HCT116 (cell line): ENCODE data around the gene CCR2. TPM values are rescaled to one million over a fixed set of nuclear protein-coding genes. Genes with fewer than 3 reads are reported as not detected.
A peak's percentile ranks its signal among the peaks of the same experiment; 100 is the strongest.

ENCODE experiments used
- ATAC-seq: fragments of 200-7000 bp; cut with Tn5 transposase; 2 replicates; pipeline ENCODE4 v1.9.1; 2020; ENCODE audit warnings: mild to moderate bottlenecking, moderate library complexity
- BruUV-seq: library from RNA; stranded (reverse); fragments of 400-500 nt; replicated peaks from 2 replicates; lab custom pipeline; 2021; lab: Mats Ljungman, UMichigan
- CTCF ChIA-PET: fragments of 300-600 bp; sonication (Branson Sonifier 250); formaldehyde crosslinking; loops from one replicate; lab custom pipeline; 2021; ENCODE audit warnings: antibody characterized with exemption; lab: Charles Lee
- POLR2A ChIA-PET: fragments of 300-600, 350-600 bp; sonication (Branson Sonifier 250); formaldehyde crosslinking; loops from one replicate; lab custom pipeline; 2021; ENCODE audit warnings: antibody characterized with exemption; lab: Charles Lee
- RAD21 ChIA-PET, 2 experiments: fragments of 300-600 bp; sonication (Branson Sonifier 250); formaldehyde crosslinking; loops; one replicate each; lab custom pipeline; 2023; ENCODE audit warnings: low total read pairs in 2 of 2; ENCODE audit not compliant: uncharacterized antibody in 2 of 2, unreplicated experiment in 2 of 2, low non-redundant PET in 1 of 2; lab: Charles Lee
- DNase-seq: peaks from one replicate; pipeline ENCODE4 v3.0.0-alpha.2; 2010; ENCODE audit warnings: low read depth, low spot score
- H2AFZ ChIP-seq: fragments of 200-600 bp; shearing (Covaris generic), sonication (generic); 2 replicates; pipeline ENCODE4 v1.6.1; 2017; ENCODE audit warnings: low read depth, mixed run types, mixed read lengths, antibody characterized with exemption, low read length; ENCODE audit not compliant: poor library complexity, severe bottlenecking
- H3K27ac ChIP-seq: 2 replicates; pipeline ENCODE4 v1.5.1; 2012; ENCODE audit warnings: low read depth, low read length
- H3K27me3 ChIP-seq: fragments of 200-600 bp; sonication (generic); 2 replicates; pipeline ENCODE4 v1.6.1; 2016; ENCODE audit warnings: mixed run types, low read length, mixed read lengths; ENCODE audit not compliant: insufficient read depth
- H3K36me3 ChIP-seq, 2 experiments: fragments of 200-500 bp in 1 of 2; fragments of 200-600 bp in 1 of 2; sonication (Bioruptor generic) in 1 of 2; sonication (generic) in 1 of 2; 2 replicates each; pipeline versions ENCODE4 v1.5.1 to v1.6.1; 2014 to 2016; ENCODE audit warnings: low read length in 2 of 2, inconsistent platforms in 1 of 2, mixed read lengths in 1 of 2, mixed run types in 1 of 2; ENCODE audit not compliant: insufficient read depth in 2 of 2, control insufficient read depth in 1 of 2
- H3K4me1 ChIP-seq, 2 experiments: fragments of 200-600 bp in 1 of 2; sonication (generic) in 1 of 2; 2 replicates each; pipeline versions ENCODE4 v1.5.1 to v1.6.1; 2012 to 2017; ENCODE audit warnings: low read length in 2 of 2, inconsistent platforms in 1 of 2, mild to moderate bottlenecking in 1 of 2, mixed read lengths in 1 of 2, mixed run types in 1 of 2, moderate library complexity in 1 of 2; ENCODE audit not compliant: insufficient read depth in 2 of 2, control insufficient read depth in 1 of 2
- H3K4me2 ChIP-seq: fragments of 200-600 bp; sonication (generic); 2 replicates; pipeline ENCODE4 v1.6.1; 2017; ENCODE audit warnings: mixed run types, low read length, mixed read lengths
- H3K4me3 ChIP-seq, 2 experiments: fragments of 200-600 bp in 1 of 2; sonication (generic) in 1 of 2; replicated peaks in 1 of 2; 2 replicates each; pipeline ENCODE4 v1.5.1; 2011 to 2016; ENCODE audit warnings: low read length in 2 of 2, control low read depth in 1 of 2, low read depth in 1 of 2, mild to moderate bottlenecking in 1 of 2, mixed read lengths in 1 of 2, mixed run types in 1 of 2
- H3K79me2 ChIP-seq: fragments of 200-600 bp; sonication (generic); 2 replicates; pipeline ENCODE4 v1.6.1; 2017; ENCODE audit warnings: mild to moderate bottlenecking, mixed run types, low read length, moderate library complexity, mixed read lengths; ENCODE audit not compliant: insufficient read depth
- H3K9ac ChIP-seq: fragments of 200-600 bp; sonication (generic); 2 replicates; pipeline ENCODE4 v1.6.1; 2016; ENCODE audit warnings: low read length, mixed read lengths
- H3K9me2 ChIP-seq: fragments of 200-600 bp; sonication (generic), shearing (Covaris generic); 2 replicates; pipeline ENCODE4 v1.6.1; 2017; ENCODE audit warnings: mixed run types, mild to moderate bottlenecking, moderate library complexity; ENCODE audit not compliant: insufficient read depth
- H3K9me3 ChIP-seq, 2 experiments: fragments of 200-500 bp in 1 of 2; fragments of 200-600 bp in 1 of 2; sonication (Bioruptor generic) in 1 of 2; sonication (generic) in 1 of 2; 2 replicates each; pipeline ENCODE4 v1.6.1; 2014 to 2017; ENCODE audit warnings: low read length in 2 of 2, mixed read lengths in 2 of 2, inconsistent platforms in 1 of 2, low read depth in 1 of 2, mild to moderate bottlenecking in 1 of 2, mixed run types in 1 of 2, moderate library complexity in 1 of 2; ENCODE audit not compliant: control insufficient read depth in 1 of 2, insufficient read depth in 1 of 2
- H4K20me1 ChIP-seq: fragments of 200-600 bp; sonication (generic), shearing (Covaris generic); 2 replicates; pipeline ENCODE4 v1.6.1; 2017; ENCODE audit warnings: mixed run types, mild to moderate bottlenecking, moderate library complexity; ENCODE audit not compliant: insufficient read depth
- ATF3 ChIP-seq: IDR thresholded peaks from 2 replicates; pipeline ENCODE4 v1.6.1; 2012
- CTCF ChIP-seq, 3 experiments: fragments of 200-600 bp in 1 of 3; sonication (generic) in 1 of 3; IDR thresholded peaks in 2 of 3; conservative IDR thresholded peaks in 1 of 3; 2 replicates each; pipeline ENCODE4 v1.5.1; 2012 to 2017; ENCODE audit warnings: low read depth in 2 of 3, low read length in 2 of 3, antibody characterized with exemption in 1 of 3, borderline replicate concordance in 1 of 3, control low read depth in 1 of 3, mild to moderate bottlenecking in 1 of 3, mixed read lengths in 1 of 3, mixed run types in 1 of 3, moderate library complexity in 1 of 3; ENCODE audit not compliant: insufficient read depth in 1 of 3
- RAD21 ChIP-seq: IDR thresholded peaks from 2 replicates; pipeline ENCODE4 v1.6.1; 2012; ENCODE audit warnings: low read depth, mild to moderate bottlenecking
- TCF7L2 ChIP-seq: IDR thresholded peaks from 2 replicates; pipeline ENCODE4 v1.7.0; 2011; ENCODE audit warnings: borderline replicate concordance, inconsistent platforms; ENCODE audit not compliant: insufficient read depth, insufficient read length; ENCODE audit errors: extremely low read depth
- intact Hi-C: fragments of 100-400 bp; cut with micrococcal nuclease; formaldehyde crosslinking; loops from 2 replicates; pipeline ENCODE4 v1.10.0; 2022
- total RNA-seq: library from RNA; stranded (reverse); gene quantifications from one replicate; pipeline ENCODE4 v1.2.1, GENCODE V29; 2021; ENCODE audit not compliant: unreplicated experiment

Gene CCR2
- total RNA-seq, 1 experiment from 2014 or later: not detected

GRCh38 chr3:46372492-46373359 is 18.8 kb downstream of the CCR2 start:
- no peaks in the 10 kb centered on the region for H3K79me2 ChIP-seq
- TF ChIP-seq ATF3: no peak
- peak; percentile 59 to 69 (median 60) for TF ChIP-seq CTCF (IDR thresholded peaks at IDR 0.05 in 2 of 3, conservative IDR thresholded peaks at IDR 0.05 in 1 of 3; ENCODE audit: borderline replicate concordance in 1 of 3, insufficient read depth in 1 of 3, low read depth in 2 of 3, low read length in 2 of 3)
- TF ChIP-seq RAD21: peak; percentile 74
- no peak for TF ChIP-seq TCF7L2
- H2AFZ ChIP-seq: no peak overlapping the region
- H3K27me3 ChIP-seq: peaks cover 59% of the 10 kb centered on the region
- no peak overlapping the region for H3K9ac ChIP-seq
- H4K20me1 ChIP-seq: no peaks in the 10 kb centered on the region
- H3K4me2 ChIP-seq: no peak overlapping the region
- intact Hi-C loops: loop anchor here (2.0 to 10.0 kb wide), 2 partner anchors 158 to 608 kb away; no protein-coding TSS in a partner anchor
- H3K36me3 ChIP-seq: no peaks in the 10 kb centered on the region
- no peaks in the 10 kb centered on the region for H3K9me2 ChIP-seq
- RAD21 ChIA-PET: interaction anchor here (0.7 to 1.1 kb wide), 3 partner anchors 158 to 434 kb away, joined by 3 read pairs; no protein-coding TSS in a partner anchor
- ATAC-seq (peak; percentile 74), DNase-seq (no peak)
- POLR2A ChIA-PET: no interaction called here
- H3K4me1 ChIP-seq: no peaks in the 10 kb centered on the region
- H3K27ac ChIP-seq: no peak overlapping the region
- H3K9me3 ChIP-seq: no peaks in the 10 kb centered on the region
- no TSS peak for BruUV-seq
- H3K4me3 ChIP-seq: no peak overlapping the region
- CTCF ChIA-PET: interaction anchor here (0.6 to 5.6 kb wide), 14 partner anchors 9 to 434 kb away, joined by 3 to 30 read pairs (median 4); partner anchors contain the start of gene CCR1
